HG03045 (cell line): ENCODE measurements around the gene RNF4.
"Not testable (repeated sequence)": the region's sequence is repeated elsewhere in the genome, so short reads cannot be mapped to it uniquely, and the experiment has no call there.

Experiments used
- ATAC-seq: cut with Tn5 transposase; IDR thresholded peaks from one replicate; pipeline ENCODE4 v1.9.1; 2021; ENCODE audit warnings: mild to moderate bottlenecking, moderate library complexity; ENCODE audit not compliant: unreplicated experiment

The RNF4 gene

DNA sequence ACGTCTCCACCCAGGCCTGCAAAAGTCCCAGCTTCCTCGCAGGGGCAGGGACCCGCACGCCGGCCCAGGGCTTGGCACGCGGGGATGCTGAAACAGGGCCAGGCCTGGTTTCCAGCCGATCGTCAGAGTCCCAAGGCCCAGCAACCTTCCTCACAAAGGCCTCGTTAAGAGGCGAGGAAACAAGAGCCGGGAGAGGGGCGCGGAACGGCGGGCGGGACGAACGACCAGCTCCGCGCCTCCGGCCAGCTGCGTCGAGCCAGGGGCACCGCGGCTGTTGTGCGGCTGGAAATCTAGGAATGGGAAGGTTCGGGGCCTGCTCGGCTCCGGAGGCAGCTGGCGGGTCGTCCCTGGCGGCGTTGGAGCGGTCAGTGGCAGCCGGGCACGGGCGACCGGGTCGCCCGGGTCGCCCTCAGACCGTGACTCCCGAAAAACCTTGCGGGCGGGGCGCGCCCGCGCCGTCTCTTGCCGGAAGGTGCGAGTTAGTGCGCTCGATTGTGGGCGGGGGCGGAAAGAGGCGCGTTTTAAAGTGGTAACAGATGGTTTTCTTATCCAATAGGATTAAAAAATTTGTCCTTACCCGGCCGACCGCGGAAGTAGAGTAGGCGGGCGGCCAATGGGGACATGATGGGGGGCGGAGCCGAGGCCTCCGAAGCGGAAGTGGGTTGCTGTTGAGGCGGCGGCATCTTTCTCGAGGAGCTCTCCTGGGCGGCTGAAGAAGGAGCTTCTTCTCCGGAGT is at the start of gene RNF4:
TSS of gene RNF4 (plus strand) at position 651 of the 736 bp plus-strand sequence. CDS start 21,388 bp downstream, outside the sequence.
- ATAC-seq, result peak; percentile 73

DNA sequence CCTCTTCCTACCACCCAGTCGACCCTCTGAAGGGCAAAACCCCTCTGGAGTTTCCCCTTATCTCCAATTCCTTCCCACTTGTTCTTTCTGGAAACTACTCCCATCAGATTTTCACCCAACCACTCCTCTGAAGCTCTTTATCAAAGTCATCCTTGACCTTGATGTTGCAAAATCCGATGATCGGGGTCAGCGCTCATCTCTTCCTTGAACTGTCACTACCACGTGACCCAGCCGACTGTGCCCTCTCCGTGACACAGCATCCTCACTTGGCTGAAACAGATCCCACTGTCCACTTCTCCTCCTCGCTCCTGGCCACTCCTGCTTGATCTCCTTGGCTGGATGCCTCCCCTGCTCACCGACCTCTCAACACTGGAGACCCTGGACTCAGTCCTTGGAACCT is 49.1 kb upstream of the RNF4 start:
- no peak for ATAC-seq

- no peak for ATAC-seq
Measured at GRCh38 chr4:2421928-2422327, 47.0 kb upstream of the RNF4 start.

DNA sequence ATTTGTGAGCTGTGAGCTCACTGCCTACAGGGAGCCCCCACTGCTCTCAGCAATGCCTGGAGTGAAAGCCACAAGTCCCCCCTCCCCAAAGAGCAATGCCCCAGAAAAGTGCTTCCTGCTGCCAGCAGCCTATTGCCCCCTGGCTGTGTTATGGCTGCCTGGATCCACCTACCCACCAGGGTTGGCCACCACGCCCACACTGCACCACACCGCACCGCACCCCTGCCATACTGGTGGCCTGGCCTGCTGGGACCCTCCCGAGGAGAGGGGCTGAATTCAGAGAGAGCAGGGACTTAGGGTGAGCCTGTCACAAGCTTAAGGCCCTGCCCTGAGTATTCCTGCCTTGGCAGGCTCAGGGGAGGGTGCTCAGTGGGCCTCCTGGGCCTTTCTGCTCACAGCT is 45.8 kb upstream of the RNF4 start:
- ATAC-seq, result no peak

GRCh38 chr4:2423695-2424094 is 45.2 kb upstream of the RNF4 start:
- no peak for ATAC-seq

DNA sequence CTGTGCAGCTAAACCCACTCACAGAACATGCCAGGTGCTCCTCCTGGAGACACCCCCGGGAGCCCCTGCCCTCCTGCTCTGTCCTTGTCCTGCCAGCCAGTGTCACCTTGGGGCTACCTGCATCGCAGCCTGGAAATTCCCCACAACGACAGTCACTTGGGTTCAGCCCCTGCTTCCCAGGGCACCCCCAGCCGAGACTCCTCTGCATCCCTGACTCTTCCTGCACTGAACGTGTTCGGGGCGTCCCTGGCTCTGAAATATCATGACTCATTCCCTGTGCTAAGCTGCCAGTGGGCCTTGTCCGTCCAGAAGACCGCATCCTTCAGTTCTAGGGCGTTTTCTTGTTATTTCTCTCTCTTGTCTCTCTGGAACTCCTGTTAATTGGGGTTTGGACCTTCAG is 44.3 kb upstream of the RNF4 start:
- no peak for ATAC-seq

- ATAC-seq, result no peak
Measured at GRCh38 chr4:2425386-2426068, 43.4 kb upstream of the RNF4 start.

DNA sequence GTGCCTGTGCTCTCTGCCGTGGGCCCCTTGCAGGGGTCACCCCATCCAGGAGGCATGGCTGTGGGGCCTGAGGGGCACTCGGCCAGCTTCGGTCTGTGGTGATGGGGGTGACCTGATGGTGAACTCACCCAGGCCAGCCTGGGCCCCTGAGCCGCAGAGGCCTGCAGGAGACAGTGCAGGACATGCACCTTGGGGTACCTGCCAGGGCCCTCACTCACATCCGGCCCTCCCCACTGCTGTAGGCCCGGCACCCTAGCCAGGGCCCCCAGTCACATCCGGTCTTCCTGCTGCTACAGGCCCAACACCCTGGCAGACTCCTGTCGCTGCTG is 42.9 kb upstream of the RNF4 start:
- no peak for ATAC-seq

DNA sequence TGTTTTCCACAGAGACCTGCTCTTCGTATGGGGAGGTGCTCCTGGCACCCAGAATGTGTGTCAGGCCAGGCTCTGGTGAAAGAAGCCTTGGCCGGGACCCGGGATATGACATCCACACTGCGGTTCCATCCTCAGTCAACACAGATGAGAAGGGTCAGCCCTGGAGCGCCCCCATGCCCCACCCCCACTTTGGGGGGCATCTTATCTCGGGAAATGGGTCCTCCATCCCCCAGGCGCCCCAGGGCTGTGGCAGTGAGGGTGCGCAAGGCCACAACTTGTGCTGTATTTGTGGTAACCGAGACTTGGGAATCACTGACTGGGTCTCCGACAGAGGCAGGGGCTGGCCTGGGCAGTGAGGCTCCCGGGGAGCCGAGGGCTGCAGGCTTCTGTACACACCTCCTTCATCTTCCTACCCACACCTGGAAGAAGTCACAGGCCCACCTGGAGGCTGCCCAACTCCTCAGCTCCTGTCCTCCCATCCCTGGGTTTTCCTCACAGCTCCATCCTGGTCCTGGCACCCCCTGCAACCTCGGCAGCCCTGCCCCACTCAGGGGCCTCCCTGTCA is 42.1 kb upstream of the RNF4 start:
- ATAC-seq, result no peak

- ATAC-seq, result no peak
Measured at GRCh38 chr4:2427383-2428334, 41.2 kb upstream of the RNF4 start.

- no peak for ATAC-seq
Measured at GRCh38 chr4:2428496-2429213, 40.3 kb upstream of the RNF4 start.

- not testable (repeated sequence) for ATAC-seq
Measured at GRCh38 chr4:2429945-2430757, 38.8 kb upstream of the RNF4 start.

- no peak for ATAC-seq
Measured at GRCh38 chr4:2432004-2432403, 36.9 kb upstream of the RNF4 start.

- no peak for ATAC-seq
Measured at GRCh38 chr4:2432991-2433530, 35.8 kb upstream of the RNF4 start.

GRCh38 chr4:2433609-2434350 is 35.1 kb upstream of the RNF4 start:
- no peak for ATAC-seq

DNA sequence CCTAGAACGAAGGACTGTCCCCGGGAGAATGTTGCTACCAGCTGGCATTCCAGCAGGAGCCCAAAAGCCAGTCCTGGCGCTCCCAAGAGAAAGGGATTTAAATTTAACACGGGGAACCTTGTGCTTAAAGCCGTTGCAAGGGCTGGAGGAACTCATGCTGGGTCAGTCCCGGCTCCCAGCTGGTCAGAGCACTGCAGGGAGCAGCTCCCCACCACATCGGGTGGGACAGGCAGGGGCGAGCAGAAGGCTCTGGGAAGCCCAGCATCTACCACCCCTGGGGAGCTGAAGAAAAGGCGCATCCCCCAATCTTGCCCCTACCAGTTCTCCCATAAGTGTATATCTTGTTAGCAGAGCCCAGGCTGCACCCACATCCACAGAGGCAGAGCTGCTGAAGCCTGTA is 34.5 kb upstream of the RNF4 start:
- ATAC-seq, result no peak

- no peak for ATAC-seq
Measured at GRCh38 chr4:2436301-2436700, 32.6 kb upstream of the RNF4 start.

DNA sequence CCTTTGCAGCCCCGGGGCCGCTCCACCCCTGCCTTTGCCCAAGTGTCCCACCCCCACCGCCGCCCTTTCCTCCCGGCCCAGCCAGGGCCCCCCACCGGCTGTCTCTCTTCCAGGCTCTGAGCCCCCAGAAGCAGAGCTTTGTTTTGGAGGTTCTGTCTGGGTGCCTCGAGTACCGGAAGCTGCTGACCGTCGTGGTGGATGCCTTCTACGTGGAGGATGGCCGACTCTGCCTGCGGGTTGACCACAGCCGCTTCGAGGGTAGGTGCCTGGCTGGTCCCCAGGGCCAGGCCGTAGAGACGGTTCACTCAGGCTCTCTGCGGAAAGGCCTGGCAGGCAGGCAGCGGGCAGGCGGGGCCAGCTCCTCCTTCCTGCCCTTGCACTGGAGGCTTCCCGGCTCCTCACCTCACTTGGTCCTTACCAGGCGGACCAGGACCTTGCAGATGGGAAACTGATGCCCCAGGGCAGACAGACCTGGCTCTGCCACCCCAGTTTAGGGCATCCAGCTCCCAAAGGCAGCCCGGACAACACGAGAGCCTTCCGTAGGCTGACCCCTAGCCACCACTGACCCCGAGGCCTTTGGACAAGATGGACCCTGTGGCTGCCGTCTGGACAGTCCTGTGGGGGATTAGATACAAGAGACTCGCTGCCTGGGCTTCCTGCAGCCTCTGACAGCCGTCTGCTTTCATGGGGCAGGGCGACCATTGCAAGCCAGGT is 32.0 kb upstream of the RNF4 start:
- no peak for ATAC-seq
